Measurements from ENCODE around the gene GRHL3.

DNA sequence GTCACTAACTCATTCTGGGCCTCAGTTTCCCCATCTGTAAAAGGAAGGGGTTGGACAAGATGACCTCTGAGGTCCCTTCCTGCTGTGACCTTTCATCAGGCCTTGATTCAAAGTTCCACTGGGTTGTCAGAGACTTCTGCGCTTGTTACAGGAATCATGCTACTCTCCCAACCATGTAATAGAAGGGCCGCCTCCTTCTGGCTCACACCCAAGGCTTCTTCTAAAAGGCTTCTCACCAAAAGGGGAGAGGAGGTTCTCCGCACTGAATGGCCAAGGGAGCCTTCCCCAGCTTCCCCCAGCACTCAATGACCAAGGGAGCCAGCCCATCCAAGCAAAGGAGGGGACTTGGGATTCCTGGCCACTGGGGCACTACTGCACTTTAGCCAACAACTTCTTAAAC lies 42.7 kb downstream of the GRHL3 start:
- TF ChIP-seq FOXK2 (IDR thresholded peaks at IDR 0.05) (no peak), SP1 (IDR thresholded peaks at IDR 0.05) (no peak), ARNT (IDR thresholded peaks at IDR 0.05) (no peak), SUZ12 (IDR thresholded peaks at IDR 0.05) (no peak), BHLHE40 (IDR thresholded peaks at IDR 0.05; ENCODE audit: borderline replicate concordance) (no peak), LEF1 (IDR thresholded peaks at IDR 0.05; ENCODE audit: borderline replicate concordance) (no peak), FOXM1 (IDR thresholded peaks at IDR 0.05; ENCODE audit: borderline replicate concordance) (no peak), CTBP1 (IDR thresholded peaks at IDR 0.05; ENCODE audit: borderline replicate concordance) (no peak), FOXA1 (IDR thresholded peaks at IDR 0.05) (no peak)
